Kidney (tissue), 14 donors: Measurements from ENCODE around the gene NCOR2. TPM values are rescaled to one million over a fixed set of nuclear protein-coding genes. Genes with fewer than 3 reads are reported as not detected.
A peak's percentile ranks its signal among the peaks of the same experiment; 100 is the strongest.

Experiments used
- DNase-seq, 5 donors: peaks; one replicate each; pipeline ENCODE4 v3.0.0-alpha.2; 2013 to 2020
- FAIRE-seq: peaks from 2 replicates; lab custom pipeline; 2012; peaks lifted over from hg19 to GRCh38; lab: Jason Lieb, UNC
- H3K27ac ChIP-seq, 2 donors: one replicate each; pipeline ENCODE4 v1.7.0; 2013; ENCODE audit warnings: low read depth in 2 of 2, low read length in 2 of 2, inconsistent platforms in 1 of 2
- H3K27me3 ChIP-seq: one replicate; pipeline ENCODE4 v1.7.1; 2013; ENCODE audit warnings: low read length, inconsistent platforms; ENCODE audit not compliant: control insufficient read depth, insufficient read depth
- H3K36me3 ChIP-seq, 3 donors: one replicate each; pipeline versions ENCODE4 v1.7.0 to v1.7.1; 2013; ENCODE audit warnings: low read length in 3 of 3, control low read depth in 1 of 3, inconsistent platforms in 1 of 3; ENCODE audit not compliant: insufficient read depth in 3 of 3, control insufficient read depth in 2 of 3
- H3K4me1 ChIP-seq, 3 donors: one replicate each; pipeline versions ENCODE4 v1.7.0 to v1.7.1; 2013; ENCODE audit warnings: low read length in 3 of 3, inconsistent platforms in 1 of 3, low read depth in 1 of 3; ENCODE audit not compliant: control insufficient read depth in 2 of 3, insufficient read depth in 2 of 3
- H3K4me3 ChIP-seq, 3 donors: one replicate each; pipeline versions ENCODE4 v1.7.0 to v1.8.1; 2013; ENCODE audit warnings: low read length in 3 of 3, control low read depth in 1 of 3, inconsistent platforms in 1 of 3
- H3K9ac ChIP-seq, 3 donors: one replicate each; pipeline versions ENCODE4 v1.7.0 to v1.7.1; 2013; ENCODE audit warnings: low read length in 3 of 3, control low read depth in 1 of 3, inconsistent platforms in 1 of 3
- H3K9me3 ChIP-seq, 3 donors: one replicate each; pipeline versions ENCODE4 v1.7.0 to v1.7.1; 2013; ENCODE audit warnings: low read length in 3 of 3, control low read depth in 1 of 3, inconsistent platforms in 1 of 3; ENCODE audit not compliant: control insufficient read depth in 2 of 3, insufficient read depth in 1 of 3
- intact Hi-C: fragments of 100-400 bp; cut with DNase I; formaldehyde crosslinking; loops from one replicate; pipeline ENCODE4 v1.11.1; 2022
- polyA plus RNA-seq: library from polyadenylated mRNA; stranded (reverse); fragments of 350-450 nt; fragmentation: Illumina TruSeq; extraction: RNeasy Lipid Tissue Mini Kit (QIAGEN cat#74804); gene quantifications from one replicate; pipeline ENCODE4 v1.2.3, GENCODE V29; 2014; ENCODE audit warnings: low read depth, low replicate concordance; ENCODE audit not compliant: insufficient read depth
- total RNA-seq: library from RNA; stranded (reverse); fragmentation: NEBNext Ultra II Directional; extraction: Animal tissue kit (Norgen Biotek cat#: 25700); gene quantifications from one replicate; pipeline ENCODE4 v1.2.1, GENCODE V29; 2021
- TF ChIP-seq, protein P1 (sequence below): IDR thresholded peaks from 3 replicates; pipeline ENCODE4 v1.5.1; 2012; ENCODE audit warnings: mild to moderate bottlenecking, moderate library complexity, borderline replicate concordance; ENCODE audit not compliant: insufficient read depth; ENCODE audit errors: extremely low read depth
- donor health status: control.
- donor health status: control.
- donor health status: control.
- donor health status: control.
- donor health status: control.
- donor health status: DM: yes; HTN: yes; CAD: no.
- donor health status: Normal renal cell carcinoma (clear cell type).

Gene NCOR2
- total and polyA plus RNA-seq, 2 donors from 2014 or later, result 18.7 to 205 TPM

- H3K27ac ChIP-seq, result no peak overlapping the region
- TF ChIP-seq, protein P1, sequence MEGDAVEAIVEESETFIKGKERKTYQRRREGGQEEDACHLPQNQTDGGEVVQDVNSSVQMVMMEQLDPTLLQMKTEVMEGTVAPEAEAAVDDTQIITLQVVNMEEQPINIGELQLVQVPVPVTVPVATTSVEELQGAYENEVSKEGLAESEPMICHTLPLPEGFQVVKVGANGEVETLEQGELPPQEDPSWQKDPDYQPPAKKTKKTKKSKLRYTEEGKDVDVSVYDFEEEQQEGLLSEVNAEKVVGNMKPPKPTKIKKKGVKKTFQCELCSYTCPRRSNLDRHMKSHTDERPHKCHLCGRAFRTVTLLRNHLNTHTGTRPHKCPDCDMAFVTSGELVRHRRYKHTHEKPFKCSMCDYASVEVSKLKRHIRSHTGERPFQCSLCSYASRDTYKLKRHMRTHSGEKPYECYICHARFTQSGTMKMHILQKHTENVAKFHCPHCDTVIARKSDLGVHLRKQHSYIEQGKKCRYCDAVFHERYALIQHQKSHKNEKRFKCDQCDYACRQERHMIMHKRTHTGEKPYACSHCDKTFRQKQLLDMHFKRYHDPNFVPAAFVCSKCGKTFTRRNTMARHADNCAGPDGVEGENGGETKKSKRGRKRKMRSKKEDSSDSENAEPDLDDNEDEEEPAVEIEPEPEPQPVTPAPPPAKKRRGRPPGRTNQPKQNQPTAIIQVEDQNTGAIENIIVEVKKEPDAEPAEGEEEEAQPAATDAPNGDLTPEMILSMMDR, result no peak
- H3K27me3 ChIP-seq, result no peaks in the 10 kb centered on the region
- H3K36me3 ChIP-seq, result no peaks in the 10 kb centered on the region
- H3K9me3 ChIP-seq, result no peaks in the 10 kb centered on the region
- peak in 1 of 5 donors; percentile 56 for DNase-seq
- peaks cover 0 to 17% (median 8%) of the 10 kb centered on the region in 3 donors for H3K4me1 ChIP-seq
- intact Hi-C loops, result loop anchor here (10.0 kb wide), 1 partner anchor 201 kb away; no protein-coding TSS in a partner anchor
- no peak overlapping the region for H3K4me3 ChIP-seq
- H3K9ac ChIP-seq, result no peak overlapping the region
- FAIRE-seq, result no peak
Measured at GRCh38 chr12:124563401-124563800, 4.0 kb downstream of the NCOR2 start.

GRCh38 chr12:124562796-124563181 lies 4.6 kb downstream of the NCOR2 start:
- H3K27ac ChIP-seq, result no peak overlapping the region
- TF ChIP-seq, protein P1, result no peak
- no peak for DNase-seq
- peaks cover 0 to 14% (median 6%) of the 10 kb centered on the region in 3 donors for H3K4me1 ChIP-seq
- FAIRE-seq, result no peak
- H3K27me3 ChIP-seq, result no peaks in the 10 kb centered on the region
- no peak overlapping the region for H3K9ac ChIP-seq
- no peak overlapping the region for H3K4me3 ChIP-seq
- no peaks in the 10 kb centered on the region for H3K36me3 ChIP-seq
- H3K9me3 ChIP-seq, result no peaks in the 10 kb centered on the region
- intact Hi-C loops, result loop anchor here (10.0 kb wide), 1 partner anchor 202 kb away; no protein-coding TSS in a partner anchor

DNA sequence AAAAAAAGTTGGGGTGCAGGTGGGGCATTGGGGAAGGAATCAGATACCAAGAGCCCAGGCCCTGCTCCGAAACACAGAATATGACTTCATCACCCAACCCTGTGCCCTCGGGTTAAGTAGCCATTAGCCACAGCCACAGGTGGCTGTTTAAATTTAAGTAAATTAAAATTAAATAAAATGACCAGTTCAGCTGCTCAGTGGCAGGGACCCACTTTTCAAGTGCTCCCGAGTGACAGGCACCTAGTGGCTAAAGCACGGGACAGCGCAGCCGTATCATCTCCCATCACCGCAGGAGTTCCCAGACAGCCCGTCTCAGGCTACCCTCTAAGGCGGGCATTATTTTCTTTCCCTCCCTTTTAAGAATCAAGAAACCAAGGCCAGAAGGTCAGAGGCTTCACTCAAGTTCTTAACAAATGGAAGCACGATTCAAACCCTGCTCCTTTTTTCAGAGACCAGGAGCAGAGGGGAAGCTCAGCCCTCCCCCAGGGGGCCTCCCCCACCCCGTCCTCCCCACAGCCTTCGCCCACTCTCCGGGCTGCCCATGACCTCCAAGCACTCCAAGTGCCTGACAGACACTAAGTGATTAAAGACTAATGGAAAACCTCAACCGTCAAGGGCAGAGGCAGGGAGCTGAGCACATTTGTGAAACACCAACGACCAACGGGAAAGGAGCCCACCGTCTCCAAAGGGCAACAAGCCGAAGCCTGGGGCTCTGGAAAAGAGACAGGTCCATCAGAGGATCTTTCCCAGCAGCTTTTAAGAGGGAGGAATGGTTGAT lies 5.2 kb downstream of the NCOR2 start:
- intact Hi-C loops, result loop anchor here (10.0 kb wide), 1 partner anchor 203 kb away; no protein-coding TSS in a partner anchor
- no peaks in the 10 kb centered on the region for H3K36me3 ChIP-seq
- H3K4me3 ChIP-seq, result no peak overlapping the region
- no peak overlapping the region for H3K9ac ChIP-seq
- H3K9me3 ChIP-seq, result no peaks in the 10 kb centered on the region
- no peak for DNase-seq
- H3K4me1 ChIP-seq, result peaks cover 0 to 20% (median 11%) of the 10 kb centered on the region in 3 donors
- no peak overlapping the region for H3K27ac ChIP-seq
- TF ChIP-seq, protein P1, result no peak
- no peak for FAIRE-seq
- no peaks in the 10 kb centered on the region for H3K27me3 ChIP-seq
